ENCODE results near the gene PNPLA8. TPM values are rescaled to one million over a fixed set of nuclear protein-coding genes. Genes with fewer than 3 reads are reported as not detected.

PNPLA8 gene
- total and polyA plus RNA-seq, 2 of the 4 experiments (the other 2 are of a cell fraction), result 7.0 to 14.5 TPM

DNA sequence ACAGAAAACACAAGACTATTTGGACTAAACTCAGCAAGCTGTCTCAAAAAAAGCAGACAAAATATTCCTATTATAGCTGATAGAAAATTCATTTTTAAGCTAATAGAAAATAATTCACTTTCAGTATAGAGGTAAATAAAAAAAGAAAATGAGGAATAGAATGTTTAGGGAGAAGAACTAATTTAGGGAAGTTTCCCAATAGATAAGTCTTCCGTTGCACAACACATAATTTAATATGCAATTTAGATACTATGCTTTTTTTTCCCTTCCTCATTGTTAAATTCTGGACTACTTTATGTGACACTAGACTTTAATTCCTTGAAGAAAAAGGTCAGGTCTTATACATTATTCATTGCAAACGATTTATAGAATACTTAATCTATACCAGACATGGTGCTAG lies 10.3 kb downstream of the PNPLA8 start:
- no peak overlapping the region for H3K4me3 ChIP-seq (ENCODE audit: insufficient read depth, low read depth, low read length)
- H3K9me1 ChIP-seq (ENCODE audit: insufficient read depth, low read length), result no peaks in the 10 kb centered on the region
- H3K4ac ChIP-seq (ENCODE audit: low read depth, low read length), result no peak overlapping the region
- no peak overlapping the region for H2AFZ ChIP-seq (replicated peaks; ENCODE audit: low read length, poor library complexity)
- DNase-seq (no peak), ATAC-seq (ENCODE audit: low read depth) (no peak)
- no peak overlapping the region for H2BK120ac ChIP-seq (ENCODE audit: low read depth, low read length)
- peaks cover 9% of the 10 kb centered on the region for H3K36me3 ChIP-seq (ENCODE audit: control insufficient read depth, insufficient read depth, low read length)
- no peak overlapping the region for H3K27ac ChIP-seq (ENCODE audit: insufficient read depth, low read length)
- no peak overlapping the region for H2BK5ac ChIP-seq (ENCODE audit: low read depth, low read length, poor library complexity, severe bottlenecking)
- H3K79me1 ChIP-seq (ENCODE audit: low read depth in 1 of 2, low read length in 2 of 2), result peaks cover 16 to 24% of the 10 kb centered on the region in 2 experiments
- H3K23ac ChIP-seq (ENCODE audit: low read depth, low read length), result no peak overlapping the region
- H3K14ac ChIP-seq (replicated peaks; ENCODE audit: low read depth, low read length), result no peak overlapping the region
- H3K4me2 ChIP-seq (ENCODE audit: low read depth, low read length), result no peak overlapping the region
- H3K18ac ChIP-seq (ENCODE audit: low read depth, low read length), result no peak overlapping the region
- H2AK5ac ChIP-seq (ENCODE audit: low read depth, low read length), result no peak overlapping the region
- dilution Hi-C loops (cut with HindIII; ENCODE audit: low sequenced_read_pairs, unreplicated experiment), result no loop called here
- BruUV-seq (replicated peaks), result no TSS peak
- no peak overlapping the region for H4K5ac ChIP-seq (ENCODE audit: low read depth, low read length)
- intact Hi-C loops (cut with micrococcal nuclease), result no loop called here
- no peak overlapping the region for H3K9ac ChIP-seq (ENCODE audit: low read depth, low read length)
- H3K56ac ChIP-seq (ENCODE audit: extremely low read depth, insufficient read depth, low read length), result no peak overlapping the region
- in situ Hi-C loops (cut with MboI; ENCODE audit: low sequenced_read_pairs), result no loop called here
- no peaks in the 10 kb centered on the region for H3K27me3 ChIP-seq (ENCODE audit: control insufficient read depth, insufficient read depth, low read length)
- H3K9me3 ChIP-seq (ENCODE audit: control insufficient read depth, insufficient read depth, low read length), result peaks cover 2% of the 10 kb centered on the region; the same call in 1 of the 2 replicates
- H4K8ac ChIP-seq (ENCODE audit: low read depth in 2 of 2, low read length in 2 of 2), result no peak overlapping the region
- H2BK15ac ChIP-seq (ENCODE audit: low read depth, low read length), result no peak overlapping the region
- H2AK9ac ChIP-seq (replicated peaks; ENCODE audit: low read depth, low read length, poor library complexity), result no peak overlapping the region
- ChIA-PET POLR2A (ENCODE audit: unreplicated experiment) (no interaction called here), CTCF (no interaction called here)
- H2BK20ac ChIP-seq (ENCODE audit: low read depth, low read length), result no peak overlapping the region
- TF ChIP-seq RAD21 (IDR thresholded peaks at IDR 0.05; ENCODE audit: low read length) (no peak), MAFK (IDR thresholded peaks at IDR 0.05; ENCODE audit: low read depth, low read length) (no peak), RCOR1 (IDR thresholded peaks at IDR 0.05; ENCODE audit: insufficient replicate concordance, low read length) (no peak), POLR2A (IDR thresholded peaks at IDR 0.05; ENCODE audit: low read depth, low read length) (no peak), MAZ (IDR thresholded peaks at IDR 0.05; ENCODE audit: borderline replicate concordance, low read depth, low read length) (no peak), MXI1 (IDR thresholded peaks at IDR 0.05; ENCODE audit: borderline replicate concordance, low read depth, low read length) (no peak), RFX5 (IDR thresholded peaks at IDR 0.05; ENCODE audit: low read depth, low read length) (no peak), NFE2L2 (IDR thresholded peaks at IDR 0.05; ENCODE audit: low read depth, low read length) (no peak), CHD1 (IDR thresholded peaks at IDR 0.05; ENCODE audit: low read depth, low read length) (no peak), BHLHE40 (IDR thresholded peaks at IDR 0.05; ENCODE audit: low read depth, low read length) (no peak), CEBPB (IDR thresholded peaks at IDR 0.05; ENCODE audit: low read depth, low read length) (no peak), SMC3 (IDR thresholded peaks at IDR 0.05; ENCODE audit: low read depth, low read length) (no peak)
- TF ChIP-seq, protein P1, sequence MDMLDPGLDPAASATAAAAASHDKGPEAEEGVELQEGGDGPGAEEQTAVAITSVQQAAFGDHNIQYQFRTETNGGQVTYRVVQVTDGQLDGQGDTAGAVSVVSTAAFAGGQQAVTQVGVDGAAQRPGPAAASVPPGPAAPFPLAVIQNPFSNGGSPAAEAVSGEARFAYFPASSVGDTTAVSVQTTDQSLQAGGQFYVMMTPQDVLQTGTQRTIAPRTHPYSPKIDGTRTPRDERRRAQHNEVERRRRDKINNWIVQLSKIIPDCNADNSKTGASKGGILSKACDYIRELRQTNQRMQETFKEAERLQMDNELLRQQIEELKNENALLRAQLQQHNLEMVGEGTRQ (IDR thresholded peaks at IDR 0.05; ENCODE audit: low read depth, low read length), result no peak
- TF ChIP-seq, protein P2, sequence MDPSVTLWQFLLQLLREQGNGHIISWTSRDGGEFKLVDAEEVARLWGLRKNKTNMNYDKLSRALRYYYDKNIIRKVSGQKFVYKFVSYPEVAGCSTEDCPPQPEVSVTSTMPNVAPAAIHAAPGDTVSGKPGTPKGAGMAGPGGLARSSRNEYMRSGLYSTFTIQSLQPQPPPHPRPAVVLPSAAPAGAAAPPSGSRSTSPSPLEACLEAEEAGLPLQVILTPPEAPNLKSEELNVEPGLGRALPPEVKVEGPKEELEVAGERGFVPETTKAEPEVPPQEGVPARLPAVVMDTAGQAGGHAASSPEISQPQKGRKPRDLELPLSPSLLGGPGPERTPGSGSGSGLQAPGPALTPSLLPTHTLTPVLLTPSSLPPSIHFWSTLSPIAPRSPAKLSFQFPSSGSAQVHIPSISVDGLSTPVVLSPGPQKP (IDR thresholded peaks at IDR 0.05; ENCODE audit: borderline replicate concordance, low read depth, low read length), result no peak
- H4K20me1 ChIP-seq (ENCODE audit: insufficient read depth, low read length), result no peaks in the 10 kb centered on the region
- no peak overlapping the region for H4K91ac ChIP-seq (ENCODE audit: insufficient read depth, low read depth, low read length)
- no peaks in the 10 kb centered on the region for H3K4me1 ChIP-seq (ENCODE audit: control insufficient read depth, insufficient read depth, low read length)
- WGBS, 2 experiments (ENCODE audit: extremely low coverage in 2 of 2, insufficient read length in 1 of 2), result no CpG with 5 or more reads among the region's 2 CpGs

All from IMR-90 (cell line).